ENCODE results near the gene CPSF4L.

CPSF4L gene

DNA sequence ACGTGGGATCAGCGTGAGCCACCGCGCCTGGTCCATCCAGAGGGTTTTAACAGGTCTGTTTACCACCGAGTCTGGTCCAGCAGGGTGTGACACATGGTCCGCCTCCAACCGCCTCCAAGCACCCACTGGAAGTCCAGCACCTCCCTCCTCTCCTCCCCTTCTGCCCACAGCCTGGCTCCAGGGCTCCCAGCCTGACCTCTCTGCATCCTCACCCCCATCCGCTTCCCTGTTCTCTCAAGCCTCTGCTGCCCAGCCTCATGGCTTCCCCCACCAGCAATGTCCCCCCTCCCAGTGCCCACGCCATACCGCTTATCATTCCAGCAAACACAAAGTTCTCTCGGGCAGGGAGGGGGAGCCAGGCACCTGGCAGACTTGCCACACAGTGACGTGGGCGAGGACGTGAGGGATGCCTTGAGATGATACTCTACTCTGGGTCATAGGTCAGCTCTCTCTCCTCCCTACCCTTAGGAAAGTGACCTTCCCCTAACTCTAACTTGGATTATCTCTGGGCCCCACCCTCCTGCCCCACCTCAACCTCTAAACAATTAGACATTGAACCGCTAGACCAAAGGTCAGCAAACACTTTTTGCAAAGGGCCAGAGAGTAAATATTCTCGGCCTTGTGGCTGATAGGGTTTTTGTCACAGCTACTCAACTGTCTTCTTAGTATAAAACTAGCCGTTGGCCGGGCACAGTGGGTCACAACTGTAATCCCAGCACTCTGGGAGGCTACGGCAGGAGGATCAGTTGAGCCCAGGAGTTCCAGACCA is 27.0 kb upstream of the CPSF4L start (continued):
- TF ChIP-seq SCRT2 (tag by site-specific recombination; IDR thresholded peaks at IDR 0.05) (no peak), BCL6B (tag by site-specific recombination; IDR thresholded peaks at IDR 0.05) (no peak), ZNF837 (tag by site-specific recombination; IDR thresholded peaks at IDR 0.05) (no peak), ZNF645 (tag by site-specific recombination; IDR thresholded peaks at IDR 0.05) (no peak), KLF1 (tag by site-specific recombination; IDR thresholded peaks at IDR 0.05) (peak; percentile 21), SCRT1 (tag by site-specific recombination; IDR thresholded peaks at IDR 0.05; ENCODE audit: borderline replicate concordance) (no peak), SALL2 (tag by site-specific recombination; IDR thresholded peaks at IDR 0.05; ENCODE audit: borderline replicate concordance) (no peak), CTCF (tag by site-specific recombination; IDR thresholded peaks at IDR 0.05) (no peak), PRDM1 (tag by site-specific recombination; IDR thresholded peaks at IDR 0.05) (no peak), IKZF3 (tag by site-specific recombination; IDR thresholded peaks at IDR 0.05) (no peak), ZNF529 (tag by site-specific recombination; IDR thresholded peaks at IDR 0.05; ENCODE audit: insufficient replicate concordance) (no peak), SP3 (tag by site-specific recombination; IDR thresholded peaks at IDR 0.05) (no peak), ZNF2 (tag by site-specific recombination; IDR thresholded peaks at IDR 0.05) (no peak), ZNF112 (tag by site-specific recombination; IDR thresholded peaks at IDR 0.05) (no peak), ZNF302 (tag by site-specific recombination; IDR thresholded peaks at IDR 0.05; ENCODE audit: low read depth) (no peak), YY2 (tag by site-specific recombination; IDR thresholded peaks at IDR 0.05) (no peak), ZNF121 (tag by site-specific recombination; IDR thresholded peaks at IDR 0.05) (0 out of 2 replicates have a peak, but pooled peaks have one; percentile 49), ZNF791 (tag by site-specific recombination; IDR thresholded peaks at IDR 0.05) (no peak), ZFHX2 (tag by site-specific recombination; conservative IDR thresholded peaks at IDR 0.05) (peak; percentile 96), ZBTB48 (tag by site-specific recombination; IDR thresholded peaks at IDR 0.05) (no peak), ZNF561 (tag by site-specific recombination; IDR thresholded peaks at IDR 0.05; ENCODE audit: borderline replicate concordance) (no peak), GLIS2 (tag by site-specific recombination; IDR thresholded peaks at IDR 0.05) (peak; percentile 30; the same call in 1 of the 2 replicates), ZNF10 (tag by site-specific recombination; IDR thresholded peaks at IDR 0.05) (no peak), KLF8 (tag by site-specific recombination; IDR thresholded peaks at IDR 0.05) (no peak), KLF7 (tag by site-specific recombination; IDR thresholded peaks at IDR 0.05; ENCODE audit: borderline replicate concordance) (no peak), ZNF747 (tag by site-specific recombination; IDR thresholded peaks at IDR 0.05) (no peak)
- TF ChIP-seq, protein P1, sequence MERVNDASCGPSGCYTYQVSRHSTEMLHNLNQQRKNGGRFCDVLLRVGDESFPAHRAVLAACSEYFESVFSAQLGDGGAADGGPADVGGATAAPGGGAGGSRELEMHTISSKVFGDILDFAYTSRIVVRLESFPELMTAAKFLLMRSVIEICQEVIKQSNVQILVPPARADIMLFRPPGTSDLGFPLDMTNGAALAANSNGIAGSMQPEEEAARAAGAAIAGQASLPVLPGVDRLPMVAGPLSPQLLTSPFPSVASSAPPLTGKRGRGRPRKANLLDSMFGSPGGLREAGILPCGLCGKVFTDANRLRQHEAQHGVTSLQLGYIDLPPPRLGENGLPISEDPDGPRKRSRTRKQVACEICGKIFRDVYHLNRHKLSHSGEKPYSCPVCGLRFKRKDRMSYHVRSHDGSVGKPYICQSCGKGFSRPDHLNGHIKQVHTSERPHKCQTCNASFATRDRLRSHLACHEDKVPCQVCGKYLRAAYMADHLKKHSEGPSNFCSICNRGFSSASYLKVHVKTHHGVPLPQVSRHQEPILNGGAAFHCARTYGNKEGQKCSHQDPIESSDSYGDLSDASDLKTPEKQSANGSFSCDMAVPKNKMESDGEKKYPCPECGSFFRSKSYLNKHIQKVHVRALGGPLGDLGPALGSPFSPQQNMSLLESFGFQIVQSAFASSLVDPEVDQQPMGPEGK (tag by site-specific recombination; IDR thresholded peaks at IDR 0.05): no peak
- TF ChIP-seq, protein P2, sequence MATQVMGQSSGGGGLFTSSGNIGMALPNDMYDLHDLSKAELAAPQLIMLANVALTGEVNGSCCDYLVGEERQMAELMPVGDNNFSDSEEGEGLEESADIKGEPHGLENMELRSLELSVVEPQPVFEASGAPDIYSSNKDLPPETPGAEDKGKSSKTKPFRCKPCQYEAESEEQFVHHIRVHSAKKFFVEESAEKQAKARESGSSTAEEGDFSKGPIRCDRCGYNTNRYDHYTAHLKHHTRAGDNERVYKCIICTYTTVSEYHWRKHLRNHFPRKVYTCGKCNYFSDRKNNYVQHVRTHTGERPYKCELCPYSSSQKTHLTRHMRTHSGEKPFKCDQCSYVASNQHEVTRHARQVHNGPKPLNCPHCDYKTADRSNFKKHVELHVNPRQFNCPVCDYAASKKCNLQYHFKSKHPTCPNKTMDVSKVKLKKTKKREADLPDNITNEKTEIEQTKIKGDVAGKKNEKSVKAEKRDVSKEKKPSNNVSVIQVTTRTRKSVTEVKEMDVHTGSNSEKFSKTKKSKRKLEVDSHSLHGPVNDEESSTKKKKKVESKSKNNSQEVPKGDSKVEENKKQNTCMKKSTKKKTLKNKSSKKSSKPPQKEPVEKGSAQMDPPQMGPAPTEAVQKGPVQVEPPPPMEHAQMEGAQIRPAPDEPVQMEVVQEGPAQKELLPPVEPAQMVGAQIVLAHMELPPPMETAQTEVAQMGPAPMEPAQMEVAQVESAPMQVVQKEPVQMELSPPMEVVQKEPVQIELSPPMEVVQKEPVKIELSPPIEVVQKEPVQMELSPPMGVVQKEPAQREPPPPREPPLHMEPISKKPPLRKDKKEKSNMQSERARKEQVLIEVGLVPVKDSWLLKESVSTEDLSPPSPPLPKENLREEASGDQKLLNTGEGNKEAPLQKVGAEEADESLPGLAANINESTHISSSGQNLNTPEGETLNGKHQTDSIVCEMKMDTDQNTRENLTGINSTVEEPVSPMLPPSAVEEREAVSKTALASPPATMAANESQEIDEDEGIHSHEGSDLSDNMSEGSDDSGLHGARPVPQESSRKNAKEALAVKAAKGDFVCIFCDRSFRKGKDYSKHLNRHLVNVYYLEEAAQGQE (tag by site-specific recombination; IDR thresholded peaks at IDR 0.05): 0 out of 2 replicates have a peak, but pooled peaks have one; percentile 44
- TF ChIP-seq, protein P3, sequence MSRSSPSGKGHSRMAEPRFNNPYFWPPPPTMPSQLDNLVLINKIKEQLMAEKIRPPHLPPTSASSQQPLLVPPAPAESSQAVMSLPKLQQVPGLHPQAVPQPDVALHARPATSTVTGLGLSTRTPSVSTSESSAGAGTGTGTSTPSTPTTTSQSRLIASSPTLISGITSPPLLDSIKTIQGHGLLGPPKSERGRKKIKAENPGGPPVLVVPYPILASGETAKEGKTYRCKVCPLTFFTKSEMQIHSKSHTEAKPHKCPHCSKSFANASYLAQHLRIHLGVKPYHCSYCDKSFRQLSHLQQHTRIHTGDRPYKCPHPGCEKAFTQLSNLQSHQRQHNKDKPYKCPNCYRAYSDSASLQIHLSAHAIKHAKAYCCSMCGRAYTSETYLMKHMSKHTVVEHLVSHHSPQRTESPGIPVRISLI (tag by site-specific recombination; IDR thresholded peaks at IDR 0.05): no peak
